NK-92 treated with Interleukin-12 subunit alpha and Interleukin-12 subunit beta, amount 100 ng/mL, for 24 hours (cell line): ENCODE data around the gene LAS1L.
"Not testable (repeated sequence)": the region's sequence is repeated elsewhere in the genome, so short reads cannot be mapped to it uniquely, and the experiment has no call there.

Source experiments
- DNase-seq: peaks from one replicate; lab custom pipeline; 2025; lab: John Stamatoyannopoulos, UW

Gene LAS1L

GRCh38 chrX:65517923-65518322, 16.7 kb downstream of the LAS1L start:
- DNase-seq, result no peak

GRCh38 chrX:65516756-65517155, 17.8 kb downstream of the LAS1L start:
- DNase-seq, result no peak

- DNase-seq, result no peak
These were observed 21.0 kb downstream of the LAS1L start for GRCh38 chrX:65513610-65514009.

- DNase-seq, result no peak
These were observed 25.2 kb downstream of the LAS1L start for GRCh38 chrX:65509400-65509799.

GRCh38 chrX:65508851-65509250, 25.7 kb downstream of the LAS1L start:
- no peak for DNase-seq

GRCh38 chrX:65502618-65503017, 32.0 kb downstream of the LAS1L start:
- no peak for DNase-seq

- DNase-seq, result no peak
These were observed 41.2 kb downstream of the LAS1L start for GRCh38 chrX:65493431-65493830.

- no peak for DNase-seq
These were observed 43.0 kb downstream of the LAS1L start for GRCh38 chrX:65491620-65492019.

GRCh38 chrX:65488495-65488894, 46.1 kb downstream of the LAS1L start:
- DNase-seq, result no peak

- no peak for DNase-seq
These were observed 53.6 kb downstream of the LAS1L start for GRCh38 chrX:65480960-65481359.

GRCh38 chrX:65479102-65479501, 55.5 kb downstream of the LAS1L start:
- DNase-seq, result not testable (repeated sequence)

GRCh38 chrX:65476564-65476963, 58.0 kb downstream of the LAS1L start:
- DNase-seq, result no peak

- DNase-seq, result no peak
These were observed 71.0 kb downstream of the LAS1L start for GRCh38 chrX:65463550-65463949.
